Tibial artery (tissue), 4 donors: ENCODE data around the gene DST.

Experiments used
- DNase-seq, 2 donors: peaks; one replicate each; pipeline ENCODE4 v3.0.0-alpha.2; 2019
- H3K27ac ChIP-seq, 2 donors: fragments of 200-600 bp; sonication (generic) in 1 of 2; 1 replicate in 1 of 2; 2 replicates in 1 of 2; pipeline ENCODE4 v1.5.1; 2018 to 2019; ENCODE audit warnings: mild to moderate bottlenecking in 1 of 2
- H3K27me3 ChIP-seq, 2 donors: fragments of 200-600 bp; sonication (generic) in 1 of 2; one replicate each; pipeline versions ENCODE4 v1.5.1 to v1.6.0; 2016 to 2019
- H3K36me3 ChIP-seq, 3 donors: fragments of 200-600 bp; sonication (generic) in 2 of 3; one replicate each; pipeline ENCODE4 v1.5.1; 2016 to 2019; ENCODE audit warnings: mild to moderate bottlenecking in 2 of 3
- H3K4me1 ChIP-seq, 4 donors: fragments of 200-600 bp; sonication (generic) in 2 of 4; 1 replicate in 3 of 4; 2 replicates in 1 of 4; pipeline ENCODE4 v1.5.1; 2016 to 2019
- H3K4me3 ChIP-seq, 2 donors: fragments of 200-600 bp; sonication (generic) in 1 of 2; 1 replicate in 1 of 2; 2 replicates in 1 of 2; pipeline ENCODE4 v1.5.1; 2018 to 2019; ENCODE audit warnings: mild to moderate bottlenecking in 2 of 2
- H3K9me3 ChIP-seq, 3 donors: fragments of 200-600 bp; sonication (generic) in 1 of 3; one replicate each; pipeline ENCODE4 v1.5.1; 2016 to 2019
- intact Hi-C: fragments of 100-400 bp; cut with DNase I; formaldehyde crosslinking; loops from one replicate; pipeline ENCODE4 v1.15.0; 2023; ENCODE audit warnings: low total_unique reads
- TF ChIP-seq, protein P1 (sequence below), 2 experiments: fragments of 200-600 bp in 1 of 2; fragments of 450-650 bp in 1 of 2; IDR thresholded peaks; one replicate each; pipeline ENCODE4 v1.5.1; 2017 to 2019; ENCODE audit warnings: antibody characterized with exemption in 2 of 2, mild to moderate bottlenecking in 1 of 2, moderate library complexity in 1 of 2

DST gene

GRCh38 chr6:56604186-56604585, 38.5 kb downstream of the DST start:
- Histone ChIP-seq H3K4me3 (no peak overlapping the region), H3K36me3 (peaks cover 36 to 46% (median 44%) of the 10 kb centered on the region in 3 donors), H3K9me3 (no peaks in the 10 kb centered on the region), H3K27me3 (no peaks in the 10 kb centered on the region), H3K4me1 (no peaks in the 10 kb centered on the region), H3K27ac (no peak overlapping the region)
- TF ChIP-seq, protein P1, sequence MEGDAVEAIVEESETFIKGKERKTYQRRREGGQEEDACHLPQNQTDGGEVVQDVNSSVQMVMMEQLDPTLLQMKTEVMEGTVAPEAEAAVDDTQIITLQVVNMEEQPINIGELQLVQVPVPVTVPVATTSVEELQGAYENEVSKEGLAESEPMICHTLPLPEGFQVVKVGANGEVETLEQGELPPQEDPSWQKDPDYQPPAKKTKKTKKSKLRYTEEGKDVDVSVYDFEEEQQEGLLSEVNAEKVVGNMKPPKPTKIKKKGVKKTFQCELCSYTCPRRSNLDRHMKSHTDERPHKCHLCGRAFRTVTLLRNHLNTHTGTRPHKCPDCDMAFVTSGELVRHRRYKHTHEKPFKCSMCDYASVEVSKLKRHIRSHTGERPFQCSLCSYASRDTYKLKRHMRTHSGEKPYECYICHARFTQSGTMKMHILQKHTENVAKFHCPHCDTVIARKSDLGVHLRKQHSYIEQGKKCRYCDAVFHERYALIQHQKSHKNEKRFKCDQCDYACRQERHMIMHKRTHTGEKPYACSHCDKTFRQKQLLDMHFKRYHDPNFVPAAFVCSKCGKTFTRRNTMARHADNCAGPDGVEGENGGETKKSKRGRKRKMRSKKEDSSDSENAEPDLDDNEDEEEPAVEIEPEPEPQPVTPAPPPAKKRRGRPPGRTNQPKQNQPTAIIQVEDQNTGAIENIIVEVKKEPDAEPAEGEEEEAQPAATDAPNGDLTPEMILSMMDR (IDR thresholded peaks at IDR 0.05): no peak
- no peak for DNase-seq
- intact Hi-C loops: no loop called here

DNA sequence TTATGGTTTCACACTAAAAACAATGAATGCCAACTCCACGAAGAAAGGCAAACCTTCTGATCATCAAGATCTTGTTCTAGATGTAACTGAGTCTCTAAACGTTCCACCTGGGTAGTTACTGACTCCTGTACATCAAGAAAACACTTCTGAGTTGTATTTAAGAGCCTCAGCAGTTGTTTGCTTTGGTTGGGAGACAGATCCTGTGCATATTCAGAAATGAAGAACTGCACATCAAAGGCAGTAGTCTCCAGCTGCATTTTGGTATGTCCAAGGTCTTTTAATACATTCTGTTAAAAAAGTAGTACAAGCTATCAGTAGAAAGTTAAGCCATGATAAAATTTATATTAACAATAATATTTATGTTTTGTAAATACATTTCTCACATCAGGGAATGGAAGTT, 41.3 kb downstream of the DST start:
- Histone ChIP-seq H3K36me3 (peaks cover 27 to 58% (median 56%) of the 10 kb centered on the region in 3 donors), H3K27ac (no peak overlapping the region), H3K4me1 (no peaks in the 10 kb centered on the region), H3K27me3 (no peaks in the 10 kb centered on the region), H3K9me3 (no peaks in the 10 kb centered on the region), H3K4me3 (no peak overlapping the region)
- TF ChIP-seq, protein P1 (IDR thresholded peaks at IDR 0.05): no peak
- no peak for DNase-seq
- intact Hi-C loops: no loop called here

- Histone ChIP-seq H3K36me3 (peaks cover 33 to 69% (median 50%) of the 10 kb centered on the region in 3 donors), H3K27me3 (no peaks in the 10 kb centered on the region), H3K9me3 (no peaks in the 10 kb centered on the region), H3K27ac (peak overlapping the region in 1 of 2 donors; percentile 10), H3K4me1 (no peaks in the 10 kb centered on the region), H3K4me3 (no peak overlapping the region)
- DNase-seq: no peak
- TF ChIP-seq, protein P1 (IDR thresholded peaks at IDR 0.05): peak; percentile 47 to 61
- intact Hi-C loops: loop anchor here (2.0 kb wide), 1 partner anchor 21 kb away; no protein-coding TSS in a partner anchor
Observed at GRCh38 chr6:56595490-56596122, 47.1 kb downstream of the DST start.

DNA sequence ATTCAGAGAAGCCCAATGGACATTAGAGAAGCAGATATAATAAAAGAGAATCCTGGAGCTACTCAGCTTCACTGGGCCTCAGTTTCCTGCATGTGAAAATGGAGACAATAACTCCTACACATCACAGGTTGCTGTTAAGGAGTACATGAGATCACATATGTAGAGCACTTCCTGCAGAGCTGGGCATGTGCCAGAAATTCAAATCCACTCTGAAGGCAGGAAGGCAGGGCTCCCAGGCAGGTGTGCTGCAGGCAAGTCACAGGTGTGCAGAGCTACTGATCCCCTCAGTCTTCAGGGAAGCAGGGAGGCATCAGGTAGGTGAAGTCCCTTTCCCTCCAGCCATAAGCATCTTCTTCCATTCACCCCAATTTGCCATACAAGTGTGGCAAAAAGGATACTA, 48.0 kb downstream of the DST start:
- peak overlapping the region in 1 of 2 donors; percentile 10 for H3K27ac ChIP-seq
- no peak overlapping the region for H3K4me3 ChIP-seq
- TF ChIP-seq, protein P1 (IDR thresholded peaks at IDR 0.05): no peak
- H3K27me3 ChIP-seq: no peaks in the 10 kb centered on the region
- H3K9me3 ChIP-seq: no peaks in the 10 kb centered on the region
- peaks cover 35 to 69% (median 44%) of the 10 kb centered on the region in 3 donors for H3K36me3 ChIP-seq
- no peaks in the 10 kb centered on the region for H3K4me1 ChIP-seq
- no peak for DNase-seq
- intact Hi-C loops: loop anchor here (2.0 to 5.0 kb wide), 2 partner anchors 20 to 232 kb away; no protein-coding TSS in a partner anchor

- no peak for DNase-seq
- Histone ChIP-seq H3K9me3 (no peaks in the 10 kb centered on the region), H3K4me3 (no peak overlapping the region), H3K27ac (peak overlapping the region in 1 of 2 donors; percentile 7), H3K4me1 (no peaks in the 10 kb centered on the region), H3K27me3 (no peaks in the 10 kb centered on the region), H3K36me3 (peaks cover 35 to 77% (median 37%) of the 10 kb centered on the region in 3 donors)
- TF ChIP-seq, protein P1 (IDR thresholded peaks at IDR 0.05): no peak
- intact Hi-C loops: loop anchor here (2.0 to 5.0 kb wide), 2 partner anchors 19 to 232 kb away; no protein-coding TSS in a partner anchor
Observed at GRCh38 chr6:56593801-56594318, 48.8 kb downstream of the DST start.
